ENCODE data around the gene SMIM21. TPM values are rescaled to one million over a fixed set of nuclear protein-coding genes. Genes with fewer than 3 reads are reported as not detected.

Gene SMIM21
- total and polyA plus RNA-seq, 7 experiments from 2014 or later = not detected

- no peaks in the 10 kb centered on the region for H3K36me3 Mint-ChIP-seq
- H3K36me3 ChIP-seq (ENCODE audit: control insufficient read depth in 2 of 3, insufficient read depth in 3 of 3, low read length in 3 of 3) = no peaks in the 10 kb centered on the region
- no peaks in the 10 kb centered on the region for H3K9me3 Mint-ChIP-seq
- ChIA-PET CTCF (no interaction called here), POLR2A (no interaction called here)
- ATAC-seq (no peak), DNase-seq (no peak)
- no peaks in the 10 kb centered on the region for H3K27me3 ChIP-seq (ENCODE audit: control insufficient read depth in 2 of 2, insufficient read depth in 2 of 2, low read length in 2 of 2)
- no peak overlapping the region for H3K27ac Mint-ChIP-seq
- H3K4me3 ChIP-seq (ENCODE audit: low read length) = no peak overlapping the region
- H3K4me3 Mint-ChIP-seq = no peak overlapping the region
- H3K9me3 ChIP-seq (ENCODE audit: control insufficient read depth in 2 of 3, low read length in 3 of 3) = no peaks in the 10 kb centered on the region
- intact Hi-C loops (cut with micrococcal nuclease) = no loop called here
- no peaks in the 10 kb centered on the region for H3K4me1 ChIP-seq (ENCODE audit: control insufficient read depth in 2 of 2, insufficient read depth in 2 of 2, low read length in 2 of 2)
- no peak overlapping the region for H3K27ac ChIP-seq (ENCODE audit: low read depth, low read length)
- H3K27me3 Mint-ChIP-seq = peaks cover 8 to 23% (median 11%) of the 10 kb centered on the region in 5 donors
- H3K4me1 Mint-ChIP-seq = no peaks in the 10 kb centered on the region
Observed at GRCh38 chr18:75429975-75430374, 2.5 kb upstream of the SMIM21 start.

GRCh38 chr18:75428490-75428889, 987 bp upstream of the SMIM21 start:
- H3K27ac ChIP-seq (ENCODE audit: low read depth, low read length) = no peak overlapping the region
- no peaks in the 10 kb centered on the region for H3K27me3 ChIP-seq (ENCODE audit: control insufficient read depth in 2 of 2, insufficient read depth in 2 of 2, low read length in 2 of 2)
- Mint-ChIP-seq H3K4me1 (no peaks in the 10 kb centered on the region), H3K36me3 (no peaks in the 10 kb centered on the region), H3K4me3 (no peak overlapping the region), H3K27ac (no peak overlapping the region), H3K9me3 (no peaks in the 10 kb centered on the region), H3K27me3 (peaks cover 5 to 29% (median 10%) of the 10 kb centered on the region in 5 donors)
- H3K9me3 ChIP-seq (ENCODE audit: control insufficient read depth in 2 of 3, low read length in 3 of 3) = no peaks in the 10 kb centered on the region
- ChIA-PET POLR2A (no interaction called here), CTCF (no interaction called here)
- no peaks in the 10 kb centered on the region for H3K36me3 ChIP-seq (ENCODE audit: control insufficient read depth in 2 of 3, insufficient read depth in 3 of 3, low read length in 3 of 3)
- intact Hi-C loops (cut with micrococcal nuclease) = no loop called here
- no peaks in the 10 kb centered on the region for H3K4me1 ChIP-seq (ENCODE audit: control insufficient read depth in 2 of 2, insufficient read depth in 2 of 2, low read length in 2 of 2)
- H3K4me3 ChIP-seq (ENCODE audit: low read length) = no peak overlapping the region
- DNase-seq (no peak), ATAC-seq (no peak)

- no peak overlapping the region for H3K4me3 Mint-ChIP-seq
- intact Hi-C loops (cut with micrococcal nuclease) = no loop called here
- no peaks in the 10 kb centered on the region for H3K9me3 ChIP-seq (ENCODE audit: control insufficient read depth in 2 of 3, low read length in 3 of 3)
- H3K27ac Mint-ChIP-seq = no peak overlapping the region
- no peaks in the 10 kb centered on the region for H3K36me3 Mint-ChIP-seq
- H3K9me3 Mint-ChIP-seq = peaks cover 0 to 14% (median 0%) of the 10 kb centered on the region in 11 donors
- peaks cover 0 to 37% (median 6%) of the 10 kb centered on the region in 5 donors for H3K27me3 Mint-ChIP-seq
- ATAC-seq (no peak), DNase-seq (no peak)
- no peak overlapping the region for H3K27ac ChIP-seq (ENCODE audit: low read depth, low read length)
- H3K4me1 ChIP-seq (ENCODE audit: control insufficient read depth in 2 of 2, insufficient read depth in 2 of 2, low read length in 2 of 2) = no peaks in the 10 kb centered on the region
- ChIA-PET CTCF (interaction anchor here (0.7 kb wide), 1 partner anchor 67 kb away, joined by 3 read pairs; no protein-coding TSS in a partner anchor), POLR2A (no interaction called here)
- H3K27me3 ChIP-seq (ENCODE audit: control insufficient read depth in 2 of 2, insufficient read depth in 2 of 2, low read length in 2 of 2) = peaks cover 3 to 4% of the 10 kb centered on the region in 2 donors
- no peaks in the 10 kb centered on the region for H3K4me1 Mint-ChIP-seq
- no peak overlapping the region for H3K4me3 ChIP-seq (ENCODE audit: low read length)
- no peaks in the 10 kb centered on the region for H3K36me3 ChIP-seq (ENCODE audit: control insufficient read depth in 2 of 3, insufficient read depth in 3 of 3, low read length in 3 of 3)
Observed at GRCh38 chr18:75422341-75422910, 5.1 kb downstream of the SMIM21 start.

- intact Hi-C loops (cut with micrococcal nuclease) = no loop called here
- DNase-seq = no peak
- H3K4me3 Mint-ChIP-seq = no peak overlapping the region
Observed at GRCh38 chr18:75421656-75422055, 5.8 kb downstream of the SMIM21 start.

GRCh38 chr18:75418293-75419005, 9.1 kb downstream of the SMIM21 start:
- Mint-ChIP-seq H3K36me3 (no peaks in the 10 kb centered on the region), H3K4me3 (no peak overlapping the region), H3K9me3 (peaks cover 0 to 14% (median 0%) of the 10 kb centered on the region in 11 donors), H3K27ac (no peak overlapping the region), H3K4me1 (no peaks in the 10 kb centered on the region), H3K27me3 (peaks cover 0 to 30% (median 4%) of the 10 kb centered on the region in 5 donors)
- Histone ChIP-seq H3K9me3 (ENCODE audit: control insufficient read depth in 2 of 3, low read length in 3 of 3) (no peaks in the 10 kb centered on the region), H3K4me3 (ENCODE audit: low read length) (no peak overlapping the region), H3K27ac (ENCODE audit: low read depth, low read length) (no peak overlapping the region), H3K4me1 (ENCODE audit: control insufficient read depth in 2 of 2, insufficient read depth in 2 of 2, low read length in 2 of 2) (no peaks in the 10 kb centered on the region), H3K36me3 (ENCODE audit: control insufficient read depth in 2 of 3, insufficient read depth in 3 of 3, low read length in 3 of 3) (no peaks in the 10 kb centered on the region), H3K27me3 (ENCODE audit: control insufficient read depth in 2 of 2, insufficient read depth in 2 of 2, low read length in 2 of 2) (peaks cover 3 to 4% of the 10 kb centered on the region in 2 donors)
- ATAC-seq (no peak), DNase-seq (no peak)
- ChIA-PET CTCF (no interaction called here), POLR2A (no interaction called here)
- intact Hi-C loops (cut with micrococcal nuclease) = no loop called here

More at GRCh38 chr18:75421656-75422055, 5.8 kb downstream of the SMIM21 start:
- ATAC-seq = no peak
- Histone ChIP-seq H3K27me3 (ENCODE audit: control insufficient read depth in 2 of 2, insufficient read depth in 2 of 2, low read length in 2 of 2) (peaks cover 3 to 4% of the 10 kb centered on the region in 2 donors), H3K9me3 (ENCODE audit: control insufficient read depth in 2 of 3, low read length in 3 of 3) (no peaks in the 10 kb centered on the region), H3K36me3 (ENCODE audit: control insufficient read depth in 2 of 3, insufficient read depth in 3 of 3, low read length in 3 of 3) (no peaks in the 10 kb centered on the region), H3K27ac (ENCODE audit: low read depth, low read length) (no peak overlapping the region), H3K4me3 (ENCODE audit: low read length) (no peak overlapping the region), H3K4me1 (ENCODE audit: control insufficient read depth in 2 of 2, insufficient read depth in 2 of 2, low read length in 2 of 2) (no peaks in the 10 kb centered on the region)
- CTCF ChIA-PET = no interaction called here
- Mint-ChIP-seq H3K4me1 (no peaks in the 10 kb centered on the region), H3K27me3 (peaks cover 0 to 41% (median 8%) of the 10 kb centered on the region in 5 donors), H3K27ac (no peak overlapping the region), H3K36me3 (no peaks in the 10 kb centered on the region), H3K9me3 (peaks cover 0 to 14% (median 0%) of the 10 kb centered on the region in 11 donors)
- POLR2A ChIA-PET = no interaction called here

GRCh38 chr18:75410611-75411010, 16.9 kb downstream of the SMIM21 start:
- Histone ChIP-seq H3K27me3 (ENCODE audit: control insufficient read depth in 2 of 2, insufficient read depth in 2 of 2, low read length in 2 of 2) (no peaks in the 10 kb centered on the region), H3K36me3 (ENCODE audit: control insufficient read depth in 2 of 3, insufficient read depth in 3 of 3, low read length in 3 of 3) (no peaks in the 10 kb centered on the region), H3K4me3 (ENCODE audit: low read length) (no peak overlapping the region), H3K9me3 (ENCODE audit: control insufficient read depth in 2 of 3, low read length in 3 of 3) (no peaks in the 10 kb centered on the region), H3K4me1 (ENCODE audit: control insufficient read depth in 2 of 2, insufficient read depth in 2 of 2, low read length in 2 of 2) (peaks cover 0 to 3% of the 10 kb centered on the region in 2 donors), H3K27ac (ENCODE audit: low read depth, low read length) (no peak overlapping the region)
- Mint-ChIP-seq H3K27me3 (peaks cover 0 to 3% (median 0%) of the 10 kb centered on the region in 5 donors), H3K36me3 (no peaks in the 10 kb centered on the region), H3K4me3 (peak overlapping the region in 1 of 10 donors; percentile 34), H3K4me1 (peaks cover 0 to 20% (median 10%) of the 10 kb centered on the region in 7 donors), H3K27ac (peak overlapping the region in 1 of 9 donors; percentile 5), H3K9me3 (no peaks in the 10 kb centered on the region)
- intact Hi-C loops (cut with micrococcal nuclease) = no loop called here
- ChIA-PET POLR2A (no interaction called here), CTCF (no interaction called here)
- ATAC-seq = peak; percentile 57
- DNase-seq = peak in 4 of 9 donors; percentile 3 to 30 (median 6)

- H3K4me3 Mint-ChIP-seq = no peak overlapping the region
- peaks cover 0 to 4% (median 0%) of the 10 kb centered on the region in 5 donors for H3K27me3 Mint-ChIP-seq
- DNase-seq (no peak), ATAC-seq (no peak)
- Histone ChIP-seq H3K4me1 (ENCODE audit: control insufficient read depth in 2 of 2, insufficient read depth in 2 of 2, low read length in 2 of 2) (peaks cover 0 to 3% of the 10 kb centered on the region in 2 donors), H3K36me3 (ENCODE audit: control insufficient read depth in 2 of 3, insufficient read depth in 3 of 3, low read length in 3 of 3) (no peaks in the 10 kb centered on the region), H3K27ac (ENCODE audit: low read depth, low read length) (no peak overlapping the region), H3K4me3 (ENCODE audit: low read length) (no peak overlapping the region), H3K9me3 (ENCODE audit: control insufficient read depth in 2 of 3, low read length in 3 of 3) (no peaks in the 10 kb centered on the region), H3K27me3 (ENCODE audit: control insufficient read depth in 2 of 2, insufficient read depth in 2 of 2, low read length in 2 of 2) (no peaks in the 10 kb centered on the region)
- no peaks in the 10 kb centered on the region for H3K36me3 Mint-ChIP-seq
- no peak overlapping the region for H3K27ac Mint-ChIP-seq
- POLR2A ChIA-PET = no interaction called here
- no peaks in the 10 kb centered on the region for H3K9me3 Mint-ChIP-seq
- peaks cover 0 to 20% (median 10%) of the 10 kb centered on the region in 7 donors for H3K4me1 Mint-ChIP-seq
- intact Hi-C loops (cut with micrococcal nuclease) = no loop called here
- CTCF ChIA-PET = no interaction called here
Observed at GRCh38 chr18:75409806-75410205, 17.7 kb downstream of the SMIM21 start.

Data from naive thymus-derived CD4-positive, alpha-beta T cell (primary cell).